ENCODE data around the gene CLEC7A. TPM values are rescaled to one million over a fixed set of nuclear protein-coding genes. Genes with fewer than 3 reads are reported as not detected.

Gene CLEC7A
- total RNA-seq, 1 experiment from 2014 or later: not detected

- H3K4me3 ChIP-seq: no peak overlapping the region
- H3K27ac ChIP-seq: no peak overlapping the region
- H3K36me3 ChIP-seq: no peaks in the 10 kb centered on the region
- no peaks in the 10 kb centered on the region for H3K9me3 ChIP-seq (replicated peaks)
- no peaks in the 10 kb centered on the region for H3K27me3 ChIP-seq
- no peak for DNase-seq
- H3K4me1 ChIP-seq: no peaks in the 10 kb centered on the region
These were observed 40.8 kb downstream of the CLEC7A start for GRCh38 chr12:10088955-10089900.

GRCh38 chr12:10088031-10088430 is 42.0 kb downstream of the CLEC7A start:
- Histone ChIP-seq H3K4me3 (no peak overlapping the region), H3K36me3 (no peaks in the 10 kb centered on the region)

GRCh38 chr12:10086387-10086786 is 43.6 kb downstream of the CLEC7A start:
- no peaks in the 10 kb centered on the region for H3K9me3 ChIP-seq (replicated peaks)
- no peak for DNase-seq
- no peaks in the 10 kb centered on the region for H3K27me3 ChIP-seq

More at GRCh38 chr12:10088031-10088430, 42.0 kb downstream of the CLEC7A start:
- DNase-seq: no peak
- Histone ChIP-seq H3K27me3 (no peaks in the 10 kb centered on the region), H3K4me1 (no peaks in the 10 kb centered on the region), H3K9me3 (replicated peaks) (no peaks in the 10 kb centered on the region), H3K27ac (no peak overlapping the region)

GRCh38 chr12:10084733-10085132 is 45.3 kb downstream of the CLEC7A start:
- Histone ChIP-seq H3K27me3 (no peaks in the 10 kb centered on the region), H3K36me3 (no peaks in the 10 kb centered on the region), H3K9me3 (replicated peaks) (no peaks in the 10 kb centered on the region), H3K27ac (no peak overlapping the region), H3K4me1 (no peaks in the 10 kb centered on the region), H3K4me3 (no peak overlapping the region)
- no peak for DNase-seq

More at GRCh38 chr12:10086387-10086786, 43.6 kb downstream of the CLEC7A start:
- no peaks in the 10 kb centered on the region for H3K4me1 ChIP-seq
- H3K4me3 ChIP-seq: no peak overlapping the region
- no peak overlapping the region for H3K27ac ChIP-seq
- H3K36me3 ChIP-seq: no peaks in the 10 kb centered on the region

- DNase-seq: no peak
- Histone ChIP-seq H3K27me3 (no peaks in the 10 kb centered on the region), H3K36me3 (no peaks in the 10 kb centered on the region), H3K27ac (no peak overlapping the region), H3K4me3 (no peak overlapping the region), H3K9me3 (replicated peaks) (no peaks in the 10 kb centered on the region), H3K4me1 (no peaks in the 10 kb centered on the region)
These were observed 47.7 kb downstream of the CLEC7A start for GRCh38 chr12:10082117-10082874.

- Histone ChIP-seq H3K4me1 (no peaks in the 10 kb centered on the region), H3K4me3 (no peak overlapping the region), H3K27me3 (peaks cover 2% of the 10 kb centered on the region; the same call in 1 of the 2 replicates), H3K27ac (no peak overlapping the region), H3K9me3 (replicated peaks) (no peaks in the 10 kb centered on the region), H3K36me3 (no peaks in the 10 kb centered on the region)
- DNase-seq: no peak
These were observed 54.5 kb downstream of the CLEC7A start for GRCh38 chr12:10075451-10075850.

GRCh38 chr12:10073261-10073660 is 56.7 kb downstream of the CLEC7A start:
- Histone ChIP-seq H3K36me3 (no peaks in the 10 kb centered on the region), H3K9me3 (replicated peaks) (no peaks in the 10 kb centered on the region), H3K4me1 (no peaks in the 10 kb centered on the region), H3K27me3 (peaks cover 2% of the 10 kb centered on the region; the same call in 1 of the 2 replicates), H3K27ac (no peak overlapping the region), H3K4me3 (no peak overlapping the region)
- DNase-seq: no peak

- no peak for DNase-seq
- Histone ChIP-seq H3K27me3 (peaks cover 2% of the 10 kb centered on the region; the same call in 1 of the 2 replicates), H3K9me3 (replicated peaks) (no peaks in the 10 kb centered on the region)
These were observed 57.9 kb downstream of the CLEC7A start for GRCh38 chr12:10072131-10072530.

GRCh38 chr12:10070380-10070779 is 59.6 kb downstream of the CLEC7A start:
- no peak for DNase-seq
- Histone ChIP-seq H3K27ac (no peak overlapping the region), H3K4me1 (no peaks in the 10 kb centered on the region), H3K9me3 (replicated peaks) (no peaks in the 10 kb centered on the region), H3K27me3 (no peaks in the 10 kb centered on the region; the same call in 1 of the 2 replicates), H3K4me3 (no peak overlapping the region), H3K36me3 (no peaks in the 10 kb centered on the region)

More at GRCh38 chr12:10072131-10072530, 57.9 kb downstream of the CLEC7A start:
- no peak overlapping the region for H3K4me3 ChIP-seq
- no peak overlapping the region for H3K27ac ChIP-seq
- H3K36me3 ChIP-seq: no peaks in the 10 kb centered on the region
- H3K4me1 ChIP-seq: no peaks in the 10 kb centered on the region

- no peaks in the 10 kb centered on the region for H3K36me3 ChIP-seq
- H3K9me3 ChIP-seq (replicated peaks): no peaks in the 10 kb centered on the region
- no peaks in the 10 kb centered on the region for H3K4me1 ChIP-seq
- no peak for DNase-seq
- H3K4me3 ChIP-seq: no peak overlapping the region
- H3K27me3 ChIP-seq: no peaks in the 10 kb centered on the region; the same call in 1 of the 2 replicates
- no peak overlapping the region for H3K27ac ChIP-seq
These were observed 60.0 kb downstream of the CLEC7A start for GRCh38 chr12:10069976-10070375.

GRCh38 chr12:10069099-10069498 is 60.9 kb downstream of the CLEC7A start:
- Histone ChIP-seq H3K27me3 (no peaks in the 10 kb centered on the region; the same call in 1 of the 2 replicates), H3K4me3 (no peak overlapping the region), H3K9me3 (replicated peaks) (no peaks in the 10 kb centered on the region), H3K4me1 (no peaks in the 10 kb centered on the region), H3K36me3 (no peaks in the 10 kb centered on the region), H3K27ac (no peak overlapping the region)
- no peak for DNase-seq

GRCh38 chr12:10068644-10069043 is 61.4 kb downstream of the CLEC7A start:
- Histone ChIP-seq H3K9me3 (replicated peaks) (no peaks in the 10 kb centered on the region), H3K27me3 (no peaks in the 10 kb centered on the region; the same call in 1 of the 2 replicates), H3K4me1 (no peaks in the 10 kb centered on the region), H3K36me3 (no peaks in the 10 kb centered on the region), H3K27ac (no peak overlapping the region), H3K4me3 (no peak overlapping the region)
- no peak for DNase-seq

- peak in 1 of 2 experiments; percentile 12 for DNase-seq
- Histone ChIP-seq H3K27me3 (no peaks in the 10 kb centered on the region; the same call in 1 of the 2 replicates), H3K4me1 (no peaks in the 10 kb centered on the region), H3K36me3 (no peaks in the 10 kb centered on the region), H3K9me3 (replicated peaks) (no peaks in the 10 kb centered on the region), H3K27ac (no peak overlapping the region), H3K4me3 (no peak overlapping the region)
These were observed 62.1 kb downstream of the CLEC7A start for GRCh38 chr12:10067942-10068341.

GRCh38 chr12:10067264-10067663 is 62.7 kb downstream of the CLEC7A start:
- Histone ChIP-seq H3K9me3 (replicated peaks) (no peaks in the 10 kb centered on the region), H3K27me3 (no peaks in the 10 kb centered on the region; the same call in 1 of the 2 replicates), H3K36me3 (no peaks in the 10 kb centered on the region), H3K27ac (no peak overlapping the region), H3K4me3 (no peak overlapping the region), H3K4me1 (no peaks in the 10 kb centered on the region)
- no peak for DNase-seq
